Type B pancreatic cell (in vitro differentiated cells): ENCODE data around the gene ERO1B. TPM values are rescaled to one million over a fixed set of nuclear protein-coding genes. Genes with fewer than 3 reads are reported as not detected.
A peak's percentile ranks its signal among the peaks of the same experiment; 100 is the strongest.
"Not testable (repeated sequence)": the region's sequence is repeated elsewhere in the genome, so short reads cannot be mapped to it uniquely, and the experiment has no call there.

Experiments
- DNase-seq: peaks from one replicate; pipeline ENCODE4 v3.0.0; 2021; ENCODE audit warnings: mixed read lengths; ENCODE audit not compliant: unreplicated experiment; ENCODE audit errors: extremely low spot score
- H3K27ac Mint-ChIP-seq: 2 replicates; pipeline ENCODE4 v1.8.0; 2021; ENCODE audit warnings: mild to moderate bottlenecking, mixed read lengths
- H3K27me3 Mint-ChIP-seq: 2 replicates; pipeline ENCODE4 v1.8.0; 2021; ENCODE audit warnings: mixed read lengths
- H3K36me3 Mint-ChIP-seq: 2 replicates; pipeline ENCODE4 v1.8.0; 2021; ENCODE audit warnings: mixed read lengths
- H3K4me1 Mint-ChIP-seq: one replicate; pipeline ENCODE4 v1.8.0; 2021; ENCODE audit warnings: mixed read lengths; ENCODE audit not compliant: unreplicated experiment
- H3K4me3 Mint-ChIP-seq: 2 replicates; pipeline ENCODE4 v1.8.0; 2021; ENCODE audit warnings: mild to moderate bottlenecking, mixed read lengths
- H3K9me3 Mint-ChIP-seq: 2 replicates; pipeline ENCODE4 v1.8.0; 2021; ENCODE audit warnings: mixed read lengths
- total RNA-seq: library from RNA; stranded (reverse); gene quantifications from 2 replicates; pipeline ENCODE4 v1.2.1, GENCODE V29; 2021; ENCODE audit warnings: low replicate concordance
- TF ChIP-seq, protein P1 (sequence below): fragments of 200-600 bp; sonication (generic); conservative IDR thresholded peaks from 2 replicates; pipeline ENCODE4 v1.5.0; 2021; ENCODE audit warnings: antibody characterized with exemption, mild to moderate bottlenecking

Gene ERO1B
- total RNA-seq, 1 donor from 2014 or later, result 33.0 TPM

DNA sequence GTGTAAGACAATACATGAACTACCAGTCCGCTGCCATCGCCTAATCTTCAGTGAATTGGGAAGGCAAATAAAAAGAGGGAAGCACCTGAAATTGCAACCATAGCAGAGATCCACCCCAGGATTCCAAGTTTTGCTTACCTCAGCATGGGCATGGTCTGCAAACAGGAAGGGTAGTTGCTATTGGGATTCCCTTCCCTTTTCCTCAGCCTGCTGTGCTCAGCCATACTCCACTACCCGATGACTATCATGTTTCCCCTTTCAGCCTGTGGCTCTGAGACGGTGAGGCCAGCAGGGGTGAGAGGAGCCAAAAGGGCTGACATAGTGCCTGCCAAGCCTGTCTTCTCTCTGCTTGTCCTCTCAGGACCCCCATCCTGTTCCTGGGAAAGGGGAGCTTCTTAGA lies 75.2 kb downstream of the ERO1B start:
- H3K4me3 Mint-ChIP-seq, result peak overlapping the region; percentile 1
- H3K36me3 Mint-ChIP-seq, result peaks cover 44% of the 10 kb centered on the region
- no peak for DNase-seq
- H3K27me3 Mint-ChIP-seq, result no peaks in the 10 kb centered on the region
- H3K27ac Mint-ChIP-seq, result peak overlapping the region; percentile 4
- peaks cover 4% of the 10 kb centered on the region for H3K9me3 Mint-ChIP-seq
- peaks cover 16% of the 10 kb centered on the region for H3K4me1 Mint-ChIP-seq
- TF ChIP-seq, protein P1, sequence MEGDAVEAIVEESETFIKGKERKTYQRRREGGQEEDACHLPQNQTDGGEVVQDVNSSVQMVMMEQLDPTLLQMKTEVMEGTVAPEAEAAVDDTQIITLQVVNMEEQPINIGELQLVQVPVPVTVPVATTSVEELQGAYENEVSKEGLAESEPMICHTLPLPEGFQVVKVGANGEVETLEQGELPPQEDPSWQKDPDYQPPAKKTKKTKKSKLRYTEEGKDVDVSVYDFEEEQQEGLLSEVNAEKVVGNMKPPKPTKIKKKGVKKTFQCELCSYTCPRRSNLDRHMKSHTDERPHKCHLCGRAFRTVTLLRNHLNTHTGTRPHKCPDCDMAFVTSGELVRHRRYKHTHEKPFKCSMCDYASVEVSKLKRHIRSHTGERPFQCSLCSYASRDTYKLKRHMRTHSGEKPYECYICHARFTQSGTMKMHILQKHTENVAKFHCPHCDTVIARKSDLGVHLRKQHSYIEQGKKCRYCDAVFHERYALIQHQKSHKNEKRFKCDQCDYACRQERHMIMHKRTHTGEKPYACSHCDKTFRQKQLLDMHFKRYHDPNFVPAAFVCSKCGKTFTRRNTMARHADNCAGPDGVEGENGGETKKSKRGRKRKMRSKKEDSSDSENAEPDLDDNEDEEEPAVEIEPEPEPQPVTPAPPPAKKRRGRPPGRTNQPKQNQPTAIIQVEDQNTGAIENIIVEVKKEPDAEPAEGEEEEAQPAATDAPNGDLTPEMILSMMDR, result no peak

DNA sequence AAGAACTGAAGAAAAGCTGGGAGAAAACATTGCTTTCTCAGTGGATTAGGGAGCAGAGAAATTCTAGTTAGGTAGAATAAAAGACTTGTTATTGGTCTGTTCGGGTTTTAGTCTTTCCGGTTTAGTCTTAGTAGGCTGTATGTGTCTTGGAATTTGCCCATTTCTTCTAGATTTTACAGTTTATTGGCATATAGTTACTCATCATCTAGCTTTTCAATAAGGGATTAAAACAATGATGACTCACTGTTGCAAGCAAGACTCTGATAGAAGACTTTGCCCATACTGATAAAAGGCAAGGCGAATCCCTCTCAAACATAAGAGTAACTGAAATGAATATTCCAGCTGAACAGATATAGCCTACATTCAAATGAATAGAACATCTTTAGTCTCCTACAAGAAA lies 77.1 kb downstream of the ERO1B start:
- no peak overlapping the region for H3K27ac Mint-ChIP-seq
- peaks cover 4% of the 10 kb centered on the region for H3K9me3 Mint-ChIP-seq
- H3K27me3 Mint-ChIP-seq, result no peaks in the 10 kb centered on the region
- H3K4me3 Mint-ChIP-seq, result no peak overlapping the region
- peaks cover 60% of the 10 kb centered on the region for H3K36me3 Mint-ChIP-seq
- TF ChIP-seq, protein P1, result no peak
- H3K4me1 Mint-ChIP-seq, result peaks cover 16% of the 10 kb centered on the region
- no peak for DNase-seq

DNA sequence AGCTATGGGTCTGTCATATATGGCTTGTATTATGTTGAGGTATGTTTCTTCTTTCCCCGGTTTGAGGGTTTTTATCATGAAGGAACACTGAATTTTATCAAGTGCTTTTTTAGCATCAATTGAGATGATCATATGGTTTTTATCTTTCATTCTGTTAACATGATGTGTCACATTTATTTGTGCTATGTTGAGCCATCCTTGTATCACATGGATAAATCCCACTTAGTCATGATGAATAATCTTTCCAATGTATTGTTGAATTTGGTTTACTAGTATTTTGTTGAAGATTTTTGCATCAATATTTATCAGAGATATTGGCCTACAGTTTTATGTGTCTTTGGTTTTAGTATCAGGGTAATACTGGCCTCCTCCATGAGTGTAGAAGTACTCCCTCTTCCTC lies 77.7 kb downstream of the ERO1B start:
- Mint-ChIP-seq H3K27ac (no peak overlapping the region), H3K4me3 (no peak overlapping the region), H3K36me3 (peaks cover 58% of the 10 kb centered on the region), H3K4me1 (peaks cover 16% of the 10 kb centered on the region), H3K27me3 (no peaks in the 10 kb centered on the region), H3K9me3 (peaks cover 4% of the 10 kb centered on the region)
- TF ChIP-seq, protein P1, result no peak
- DNase-seq, result no peak

DNA sequence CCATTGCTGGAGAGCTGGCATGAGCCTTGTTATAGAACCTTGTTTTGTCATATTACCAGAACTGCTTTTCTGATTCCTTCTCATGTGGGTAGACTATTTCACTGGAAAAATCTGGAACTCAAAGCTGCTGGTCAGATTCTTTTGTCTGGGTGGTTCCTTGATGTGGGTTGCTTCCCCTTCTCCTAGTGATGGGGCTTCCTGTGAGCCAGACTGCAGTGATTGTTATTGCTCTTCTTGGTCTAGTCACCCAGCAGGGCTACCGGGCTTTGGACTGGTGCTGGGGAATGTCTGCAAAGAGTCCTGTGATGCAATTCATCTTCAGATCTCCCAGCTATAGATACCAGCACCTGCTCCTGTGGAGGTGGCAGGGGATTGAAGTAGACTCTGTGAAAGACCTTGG lies 80.0 kb downstream of the ERO1B start:
- Mint-ChIP-seq H3K9me3 (peaks cover 4% of the 10 kb centered on the region), H3K4me1 (peaks cover 8% of the 10 kb centered on the region)

DNA sequence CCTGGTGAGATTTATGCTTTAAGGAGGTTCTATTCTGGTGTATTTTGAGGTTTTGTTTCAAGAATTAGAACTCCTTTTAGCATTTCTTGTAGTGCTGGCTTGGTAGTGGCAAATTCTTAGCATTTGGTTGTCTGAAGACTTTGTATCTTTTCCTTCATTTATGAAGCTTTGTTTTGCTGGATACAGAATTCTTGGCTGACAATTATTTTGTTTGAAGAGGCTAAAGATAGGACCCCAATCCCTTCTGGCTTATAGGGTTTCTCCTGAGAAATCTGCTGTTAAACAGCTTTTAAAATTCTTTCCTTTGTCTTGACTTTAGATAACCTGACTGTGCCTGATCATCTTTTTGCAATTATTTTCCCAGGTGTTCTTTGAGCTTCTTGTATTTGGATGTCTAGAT lies 80.8 kb downstream of the ERO1B start:
- DNase-seq, result no peak
- Mint-ChIP-seq H3K4me1 (no peaks in the 10 kb centered on the region), H3K4me3 (no peak overlapping the region), H3K27ac (no peak overlapping the region), H3K36me3 (peaks cover 73% of the 10 kb centered on the region), H3K27me3 (no peaks in the 10 kb centered on the region), H3K9me3 (peaks cover 4% of the 10 kb centered on the region)
- TF ChIP-seq, protein P1, result no peak

More for the DNA sequence above, 80.0 kb downstream of the ERO1B start:
- peaks cover 70% of the 10 kb centered on the region for H3K36me3 Mint-ChIP-seq
- no peaks in the 10 kb centered on the region for H3K27me3 Mint-ChIP-seq
- TF ChIP-seq, protein P1, result no peak
- H3K4me3 Mint-ChIP-seq, result no peak overlapping the region
- no peak overlapping the region for H3K27ac Mint-ChIP-seq
- no peak for DNase-seq

DNA sequence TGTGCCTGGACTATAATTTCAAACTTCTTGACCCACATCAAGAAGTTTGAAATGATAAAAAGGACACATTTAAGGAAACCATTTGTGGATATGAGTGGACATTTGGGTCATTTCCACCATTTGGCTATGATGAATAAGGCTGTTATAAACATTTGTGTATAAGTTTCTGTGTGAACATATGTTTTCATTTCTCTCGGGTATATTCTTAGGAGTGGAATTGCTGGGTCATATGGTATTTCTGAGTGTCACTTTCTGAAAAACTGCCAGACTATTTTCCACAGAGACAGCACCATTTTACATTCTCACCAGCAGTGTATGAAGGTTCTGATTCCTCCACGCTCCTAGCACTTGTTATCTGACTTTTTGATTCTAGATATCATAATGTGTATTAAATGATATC lies 88.6 kb downstream of the ERO1B start:
- Mint-ChIP-seq H3K4me1 (no peaks in the 10 kb centered on the region), H3K36me3 (peaks cover 62% of the 10 kb centered on the region), H3K27me3 (no peaks in the 10 kb centered on the region), H3K27ac (no peak overlapping the region), H3K4me3 (no peak overlapping the region), H3K9me3 (peaks cover under 1% of the 10 kb centered on the region)
- TF ChIP-seq, protein P1, result no peak
- no peak for DNase-seq

DNA sequence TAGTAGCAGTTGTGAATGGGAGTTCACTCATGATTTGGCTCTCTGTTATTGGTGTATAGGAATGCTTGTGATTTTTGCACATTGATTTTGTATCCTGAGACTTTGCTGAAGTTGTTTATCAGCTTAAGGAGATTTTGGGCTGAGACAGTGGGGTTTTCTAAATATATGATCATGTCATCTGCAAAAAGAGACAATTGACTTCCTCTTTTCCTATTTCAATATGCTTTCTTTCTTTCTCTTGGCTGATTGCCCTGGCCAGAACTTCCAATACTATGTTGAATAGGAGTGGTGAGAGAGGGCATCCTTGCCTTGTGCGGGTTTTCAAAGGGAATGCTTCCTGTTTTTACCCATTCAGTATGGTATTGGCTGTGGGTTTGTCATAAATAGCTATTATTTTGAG lies 93.7 kb downstream of the ERO1B start:
- not testable (repeated sequence) for H3K27me3 Mint-ChIP-seq, H3K4me3 Mint-ChIP-seq, H3K9me3 Mint-ChIP-seq, H3K27ac Mint-ChIP-seq, H3K4me1 Mint-ChIP-seq, DNase-seq
- H3K36me3 Mint-ChIP-seq, result peaks cover 60% of the 10 kb centered on the region

DNA sequence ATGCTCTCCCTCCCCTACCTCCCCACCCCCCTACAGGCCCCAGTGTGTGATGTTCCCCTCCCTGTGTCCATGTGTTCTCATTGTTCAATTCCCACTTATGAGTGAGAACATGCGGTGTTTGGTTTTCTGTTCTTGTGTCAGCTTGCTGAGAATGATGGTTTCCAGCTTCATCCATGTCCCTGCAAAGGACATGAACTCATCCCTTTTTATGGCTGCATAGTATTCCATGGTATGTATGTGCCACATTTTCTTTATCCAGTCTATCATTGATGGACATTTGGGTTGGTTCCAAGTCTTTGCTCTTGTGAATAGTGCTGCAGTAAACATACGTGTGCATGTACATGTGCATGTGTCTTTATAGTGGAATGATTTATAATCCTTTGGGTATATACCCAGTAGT lies 95.3 kb downstream of the ERO1B start:
- H3K9me3 Mint-ChIP-seq, H3K27ac Mint-ChIP-seq, H3K4me1 Mint-ChIP-seq, H3K4me3 Mint-ChIP-seq, DNase-seq, H3K27me3 Mint-ChIP-seq: not testable (repeated sequence)
- peaks cover 62% of the 10 kb centered on the region for H3K36me3 Mint-ChIP-seq
